ENCODE results near the gene PLB1.

DNA sequence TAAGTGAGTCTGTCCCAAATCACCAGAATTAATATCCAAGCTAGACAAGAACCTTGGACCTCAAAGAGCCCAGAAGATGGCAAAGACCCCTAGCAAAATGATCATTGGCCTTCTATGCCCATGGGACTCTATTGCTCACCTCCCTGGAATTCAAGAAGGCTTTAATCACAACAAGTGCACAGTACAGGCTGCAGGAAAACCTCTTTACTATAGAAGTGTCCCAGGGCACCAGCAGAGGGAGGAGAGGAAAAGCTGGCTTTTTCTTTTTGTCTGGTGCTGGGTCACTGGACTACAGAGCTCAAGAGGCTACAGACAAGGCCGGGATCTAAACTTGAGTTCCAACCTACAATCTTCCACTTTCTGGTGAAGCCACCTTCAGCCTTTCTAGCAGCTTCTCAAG is 167.5 kb downstream of the PLB1 start:
- TF ChIP-seq CEBPB (IDR thresholded peaks at IDR 0.05) = no peak
- no peak for TF ChIP-seq RAD21 (IDR thresholded peaks at IDR 0.05; ENCODE audit: low read depth)
- no peak for TF ChIP-seq EP300 (IDR thresholded peaks at IDR 0.05; ENCODE audit: borderline replicate concordance)
- TF ChIP-seq FOXM1 (IDR thresholded peaks at IDR 0.05; ENCODE audit: borderline replicate concordance, low read depth) = no peak
- TF ChIP-seq EGR1 (IDR thresholded peaks at IDR 0.05) = no peak
- TF ChIP-seq MAX (IDR thresholded peaks at IDR 0.05) = no peak
- no peak for TF ChIP-seq TAF1 (IDR thresholded peaks at IDR 0.05; ENCODE audit: low read depth)
